GM12891 (cell line): ENCODE measurements around the gene ENOX1.

Experiments used
- PAX5 ChIP-seq: IDR thresholded peaks from 2 replicates; pipeline ENCODE4 v1.6.1; 2011; ENCODE audit warnings: low read length, moderate library complexity, mild to moderate bottlenecking; ENCODE audit not compliant: insufficient read depth, severe bottlenecking
- POLR2A ChIP-seq: IDR thresholded peaks from 2 replicates; pipeline ENCODE4 v1.6.1; 2011; ENCODE audit warnings: low read depth, low read length, control low read depth
- POLR2AphosphoS5 ChIP-seq: IDR thresholded peaks from 2 replicates; pipeline ENCODE4 v1.6.1; 2011; ENCODE audit warnings: low read depth, low read length, control low read depth
- TAF1 ChIP-seq: IDR thresholded peaks from 2 replicates; pipeline ENCODE4 v1.6.1; 2011; ENCODE audit warnings: low read depth, low read length, control low read depth

DNA sequence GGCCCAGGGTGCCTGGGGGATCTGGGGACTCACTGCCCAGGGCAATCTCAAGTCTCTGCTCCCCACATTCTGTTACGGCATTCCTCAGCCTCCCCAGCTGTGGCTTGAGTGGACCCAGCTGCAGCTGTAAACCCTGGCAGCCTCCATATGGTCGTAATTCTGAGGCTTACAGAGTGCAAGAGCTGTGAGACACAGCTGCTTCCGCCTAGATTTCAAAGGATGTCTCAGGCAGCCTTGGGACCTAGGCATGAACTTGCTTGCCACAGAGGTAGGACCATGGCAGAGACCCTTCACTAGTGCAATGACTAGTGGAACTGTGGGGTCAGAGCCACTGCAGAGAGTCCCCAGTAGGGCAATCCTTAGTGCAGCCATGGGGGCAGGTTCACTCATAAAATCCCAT lies 297.5 kb downstream of the ENOX1 start:
- TF ChIP-seq POLR2AphosphoS5 (no peak), PAX5 (no peak), POLR2A (no peak), TAF1 (no peak)
